Fibroblast of pulmonary artery (primary cell): ENCODE measurements around the gene BCAR3.

Experiments
- DNase-seq: peaks from one replicate; pipeline ENCODE4 v3.0.0-alpha.2; 2010; ENCODE audit warnings: low read depth
- H3K4me3 ChIP-seq: replicated peaks from 2 replicates; pipeline ENCODE4 v1.5.1; 2011; ENCODE audit warnings: low read depth, mild to moderate bottlenecking, control low read depth, low read length, moderate library complexity
- TF ChIP-seq, protein P1 (sequence below): IDR thresholded peaks from 2 replicates; pipeline ENCODE4 v1.5.1; 2011; ENCODE audit warnings: mild to moderate bottlenecking, control low read depth, low read length, inconsistent platforms; ENCODE audit errors: missing control alignments

Gene BCAR3

DNA sequence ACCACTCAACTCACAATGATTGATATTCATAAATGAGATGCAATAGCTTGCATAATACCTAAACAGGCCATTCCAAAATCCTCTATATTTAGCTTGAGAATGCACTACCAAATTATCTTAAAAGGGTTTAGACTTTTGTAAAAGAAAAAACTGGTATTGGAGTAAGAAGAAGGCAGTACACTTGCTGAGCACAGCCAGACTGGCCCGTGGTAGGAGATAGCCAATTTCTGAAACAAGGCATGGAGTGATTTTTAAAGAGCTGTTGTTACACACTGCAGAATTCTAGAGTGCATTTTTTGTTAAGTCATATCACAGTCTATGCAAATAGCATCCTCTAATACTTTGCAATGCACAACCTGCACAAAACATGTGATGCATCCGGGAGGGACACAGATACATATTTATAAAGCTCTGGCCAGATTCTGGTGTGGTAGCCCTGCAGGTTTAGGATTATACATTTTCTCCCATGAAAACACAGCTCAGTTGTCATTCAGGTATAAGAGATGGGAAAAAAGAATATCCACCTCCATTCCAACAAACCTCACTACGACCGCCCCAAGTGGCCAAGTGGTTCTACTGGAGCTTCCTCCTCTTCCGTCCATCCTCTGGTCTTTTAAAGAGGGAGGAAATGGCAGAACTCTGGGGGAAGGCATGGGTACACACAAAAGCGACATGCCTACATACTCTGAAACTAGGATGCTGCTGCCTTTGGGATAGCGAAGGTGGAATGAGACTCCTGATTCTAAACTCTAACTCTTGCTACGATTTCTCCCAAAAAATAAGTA lies 40.8 kb downstream of the BCAR3 start:
- H3K4me3 ChIP-seq, result no peak overlapping the region
- no peak for DNase-seq

DNA sequence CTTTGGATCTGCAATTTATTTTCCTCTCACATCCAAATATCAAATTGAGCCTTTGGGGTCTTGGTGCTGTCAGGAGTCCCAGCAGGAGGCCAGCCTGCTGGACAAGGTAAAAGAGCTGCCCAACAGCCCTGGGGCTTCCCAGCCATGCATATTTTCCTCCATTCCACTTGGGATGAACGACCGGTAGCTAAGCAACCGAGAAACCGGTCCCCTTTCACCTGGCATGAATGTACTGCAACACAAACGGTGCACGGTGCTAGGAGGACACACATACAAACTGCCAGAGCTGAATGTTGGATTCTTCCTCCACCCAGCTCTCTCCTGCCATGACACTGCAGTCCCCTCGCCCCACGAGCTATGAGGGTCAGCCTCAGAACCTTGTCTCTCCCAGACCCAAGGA lies 42.7 kb downstream of the BCAR3 start:
- H3K4me3 ChIP-seq, result no peak overlapping the region
- TF ChIP-seq, protein P1, sequence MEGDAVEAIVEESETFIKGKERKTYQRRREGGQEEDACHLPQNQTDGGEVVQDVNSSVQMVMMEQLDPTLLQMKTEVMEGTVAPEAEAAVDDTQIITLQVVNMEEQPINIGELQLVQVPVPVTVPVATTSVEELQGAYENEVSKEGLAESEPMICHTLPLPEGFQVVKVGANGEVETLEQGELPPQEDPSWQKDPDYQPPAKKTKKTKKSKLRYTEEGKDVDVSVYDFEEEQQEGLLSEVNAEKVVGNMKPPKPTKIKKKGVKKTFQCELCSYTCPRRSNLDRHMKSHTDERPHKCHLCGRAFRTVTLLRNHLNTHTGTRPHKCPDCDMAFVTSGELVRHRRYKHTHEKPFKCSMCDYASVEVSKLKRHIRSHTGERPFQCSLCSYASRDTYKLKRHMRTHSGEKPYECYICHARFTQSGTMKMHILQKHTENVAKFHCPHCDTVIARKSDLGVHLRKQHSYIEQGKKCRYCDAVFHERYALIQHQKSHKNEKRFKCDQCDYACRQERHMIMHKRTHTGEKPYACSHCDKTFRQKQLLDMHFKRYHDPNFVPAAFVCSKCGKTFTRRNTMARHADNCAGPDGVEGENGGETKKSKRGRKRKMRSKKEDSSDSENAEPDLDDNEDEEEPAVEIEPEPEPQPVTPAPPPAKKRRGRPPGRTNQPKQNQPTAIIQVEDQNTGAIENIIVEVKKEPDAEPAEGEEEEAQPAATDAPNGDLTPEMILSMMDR, result no peak
- DNase-seq, result no peak

More for the DNA sequence above, 40.8 kb downstream of the BCAR3 start:
- TF ChIP-seq, protein P1, result no peak

DNA sequence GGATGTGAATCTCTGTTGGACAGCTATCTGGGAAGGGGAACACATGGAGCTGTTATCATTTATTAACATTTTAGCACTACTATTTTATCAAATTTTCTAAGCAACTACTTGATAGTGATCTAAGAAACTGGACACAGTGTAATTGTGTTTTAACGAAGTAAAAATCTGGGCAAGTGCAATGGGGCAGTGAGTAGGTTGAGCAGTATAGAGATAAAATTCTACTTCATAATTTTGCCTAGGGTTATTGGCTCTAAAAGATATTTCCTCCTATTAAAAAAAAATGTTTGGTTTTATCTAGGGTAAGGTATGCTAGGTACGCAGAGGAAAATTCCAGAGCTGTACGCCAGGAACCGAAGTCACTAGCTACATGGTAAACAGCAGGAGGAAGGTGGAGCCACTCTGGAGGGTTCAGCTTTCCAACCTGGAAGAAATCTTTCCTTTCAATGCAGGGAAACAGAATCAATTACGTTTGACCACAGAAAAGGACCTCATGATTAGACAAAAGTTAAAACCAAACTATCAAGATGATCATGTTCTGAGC lies 43.3 kb downstream of the BCAR3 start:
- no peak for DNase-seq
- no peak overlapping the region for H3K4me3 ChIP-seq
- TF ChIP-seq, protein P1, result no peak

DNA sequence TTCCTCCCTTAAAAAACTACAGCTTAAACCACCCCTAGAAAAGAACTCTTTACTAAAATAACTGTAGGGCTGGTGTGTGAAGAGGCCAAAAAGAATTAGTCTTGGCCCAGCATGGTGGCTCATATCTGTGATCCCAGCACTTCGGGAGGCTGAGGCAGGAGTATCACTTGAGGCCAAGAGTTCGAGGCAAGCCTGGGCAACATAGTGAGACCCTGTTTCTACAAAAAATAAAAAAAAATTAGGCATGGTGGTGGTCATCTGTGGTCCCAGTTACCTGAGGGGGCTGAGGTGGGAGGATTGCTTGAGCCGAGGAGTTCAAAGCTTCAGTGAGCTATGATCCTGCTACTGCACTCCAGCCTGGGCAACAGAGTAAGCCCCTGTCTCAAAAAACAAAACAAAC lies 44.9 kb downstream of the BCAR3 start:
- no peak overlapping the region for H3K4me3 ChIP-seq
- DNase-seq, result no peak
- TF ChIP-seq, protein P1, result no peak

DNA sequence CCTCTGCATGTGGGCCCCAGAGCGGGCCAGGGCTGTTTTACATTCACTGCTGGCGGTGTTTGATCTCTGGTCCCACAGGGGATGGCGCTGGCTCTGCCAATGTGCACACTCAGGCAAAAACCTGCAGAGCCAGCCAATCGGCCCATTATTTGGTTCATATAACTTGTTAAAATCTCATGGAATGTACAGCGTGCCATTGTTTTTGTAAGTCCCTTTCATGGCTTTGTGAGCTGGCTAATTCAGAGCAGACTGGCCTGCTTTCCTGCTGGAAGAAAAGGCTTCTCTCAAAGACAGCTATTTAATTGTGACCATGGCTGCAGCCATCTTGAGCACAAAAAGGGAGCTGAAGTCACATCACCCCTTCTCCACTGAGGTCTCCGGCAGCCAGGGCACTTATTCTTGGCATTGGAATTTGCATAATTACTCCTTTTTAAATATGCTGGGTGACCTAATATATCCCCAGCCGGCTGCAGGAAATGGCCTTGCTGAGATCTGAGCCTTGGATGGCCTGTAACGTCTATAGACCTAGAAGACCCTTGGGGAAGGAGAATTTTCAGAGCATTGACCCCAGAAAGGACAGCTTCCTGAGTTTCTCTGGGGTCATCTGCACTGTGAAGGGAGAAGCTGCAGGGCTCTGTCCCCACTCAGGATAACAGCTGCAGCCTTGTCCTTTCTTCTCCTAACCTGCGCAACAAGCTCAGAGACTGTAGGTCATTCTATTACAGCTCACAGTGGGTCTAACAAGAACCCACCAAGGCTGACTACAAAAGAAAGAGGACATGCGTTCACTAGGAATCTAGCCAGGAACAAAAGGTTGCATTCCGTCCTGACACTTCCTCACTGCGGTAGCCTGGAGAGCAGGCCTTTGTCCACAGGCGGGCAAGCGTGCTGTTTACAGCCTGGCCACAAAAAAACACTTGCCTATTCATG lies 45.8 kb downstream of the BCAR3 start:
- no peak for DNase-seq
- TF ChIP-seq, protein P1, result no peak

DNA sequence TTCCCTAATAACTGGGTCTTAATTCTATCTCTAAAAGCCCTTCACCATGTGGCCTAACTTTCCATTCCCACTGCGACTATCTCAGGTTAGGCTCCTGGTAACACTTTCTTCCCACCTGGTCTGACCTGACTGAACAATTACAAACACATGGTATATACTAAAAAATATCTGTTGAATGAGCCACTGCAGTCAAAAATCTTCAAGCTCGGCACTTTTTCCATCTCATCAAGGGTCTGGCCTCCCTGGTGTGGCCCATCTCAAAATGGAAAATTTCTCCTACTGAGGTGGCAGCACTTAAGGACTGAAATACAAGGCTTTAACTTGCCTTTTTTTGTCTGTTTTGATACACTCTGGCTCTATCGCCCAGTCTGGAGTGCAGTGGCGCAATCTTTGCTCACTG lies 48.3 kb downstream of the BCAR3 start:
- TF ChIP-seq, protein P1, result no peak
- no peak for DNase-seq
- H3K4me3 ChIP-seq, result no peak overlapping the region

More for the DNA sequence above, 45.8 kb downstream of the BCAR3 start:
- H3K4me3 ChIP-seq, result no peak overlapping the region
